ENCODE measurements around the gene PIAS1. TPM values are rescaled to one million over a fixed set of nuclear protein-coding genes. Genes with fewer than 3 reads are reported as not detected.
"Not testable (repeated sequence)": the region's sequence is repeated elsewhere in the genome, so short reads cannot be mapped to it uniquely, and the experiment has no call there.

The PIAS1 gene
- polyA plus RNA-seq, 1 donor = 46.5 TPM

DNA sequence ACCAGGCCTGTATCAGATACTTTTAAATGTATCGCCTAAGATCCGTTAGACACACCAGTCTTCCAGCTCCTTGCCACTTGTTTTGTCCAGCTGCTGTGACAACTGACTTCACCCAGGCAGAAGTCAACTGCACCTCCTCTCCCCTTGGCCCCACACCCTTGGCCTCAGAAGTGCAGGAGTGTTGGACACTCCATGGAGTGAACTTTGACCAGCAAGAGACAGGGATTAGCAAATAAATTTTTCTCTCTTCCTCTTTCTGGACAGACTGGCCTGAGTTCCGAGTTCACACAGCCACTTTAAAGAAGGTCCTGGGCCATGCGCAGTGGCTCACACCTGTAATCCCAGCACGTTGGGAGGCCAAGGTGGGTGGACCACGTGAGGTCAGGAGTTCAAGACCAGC lies 178.3 kb downstream of the PIAS1 start:
- Histone ChIP-seq H3K4me3 (ENCODE audit: low read length) (no peak overlapping the region), H3K4me1 (ENCODE audit: control insufficient read depth, insufficient read depth, low read length) (peaks cover 55% of the 10 kb centered on the region), H3K9me3 (ENCODE audit: control insufficient read depth, low read depth, low read length) (peaks cover 3% of the 10 kb centered on the region), H3K27ac (ENCODE audit: low read length) (peak overlapping the region; percentile 27), H3K27me3 (ENCODE audit: control insufficient read depth, insufficient read depth, low read length) (no peaks in the 10 kb centered on the region), H3K36me3 (ENCODE audit: control insufficient read depth, insufficient read depth, low read length) (no peaks in the 10 kb centered on the region)
- WGBS (ENCODE audit: insufficient coverage, low lambda C conversion rate) = no CpG with 5 or more reads among the region's 6 CpGs
- peak; percentile 69 to 82 for DNase-seq

GRCh38 chr15:68232937-68233336 lies 178.8 kb downstream of the PIAS1 start:
- Histone ChIP-seq H3K4me3 (ENCODE audit: low read length) (no peak overlapping the region), H3K36me3 (ENCODE audit: control insufficient read depth, insufficient read depth, low read length) (no peaks in the 10 kb centered on the region), H3K9me3 (ENCODE audit: control insufficient read depth, low read depth, low read length) (peaks cover 3% of the 10 kb centered on the region), H3K4me1 (ENCODE audit: control insufficient read depth, insufficient read depth, low read length) (peaks cover 52% of the 10 kb centered on the region), H3K27ac (ENCODE audit: low read length) (peak overlapping the region; percentile 27), H3K27me3 (ENCODE audit: control insufficient read depth, insufficient read depth, low read length) (no peaks in the 10 kb centered on the region)
- DNase-seq = no peak
- WGBS (ENCODE audit: insufficient coverage, low lambda C conversion rate) = no CpG with 5 or more reads among the region's 6 CpGs

GRCh38 chr15:68234060-68234459 lies 179.9 kb downstream of the PIAS1 start:
- H3K27ac ChIP-seq (ENCODE audit: low read length) = peak overlapping the region; percentile 30
- no peaks in the 10 kb centered on the region for H3K27me3 ChIP-seq (ENCODE audit: control insufficient read depth, insufficient read depth, low read length)
- H3K9me3 ChIP-seq (ENCODE audit: control insufficient read depth, low read depth, low read length) = peaks cover under 1% of the 10 kb centered on the region
- no CpG with 5 or more reads among the region's 6 CpGs for WGBS (ENCODE audit: insufficient coverage, low lambda C conversion rate)
- H3K4me3 ChIP-seq (ENCODE audit: low read length) = no peak overlapping the region
- peak; percentile 38 to 53 for DNase-seq
- H3K36me3 ChIP-seq (ENCODE audit: control insufficient read depth, insufficient read depth, low read length) = no peaks in the 10 kb centered on the region
- peaks cover 45% of the 10 kb centered on the region for H3K4me1 ChIP-seq (ENCODE audit: control insufficient read depth, insufficient read depth, low read length)

- DNase-seq; H3K36me3 ChIP-seq (ENCODE audit: control insufficient read depth, insufficient read depth, low read length); H3K9me3 ChIP-seq (ENCODE audit: control insufficient read depth, low read depth, low read length); H3K4me3 ChIP-seq (ENCODE audit: low read length); H3K27me3 ChIP-seq (ENCODE audit: control insufficient read depth, insufficient read depth, low read length): not testable (repeated sequence)
- H3K4me1 ChIP-seq (ENCODE audit: control insufficient read depth, insufficient read depth, low read length) = peaks cover 45% of the 10 kb centered on the region
- peak overlapping the region; percentile 30 for H3K27ac ChIP-seq (ENCODE audit: low read length)
- WGBS (ENCODE audit: insufficient coverage, low lambda C conversion rate) = no CpG with 5 or more reads among the region's 9 CpGs
These were observed 180.4 kb downstream of the PIAS1 start for GRCh38 chr15:68234520-68234919.

- DNase-seq = no peak
- Histone ChIP-seq H3K4me1 (ENCODE audit: control insufficient read depth, insufficient read depth, low read length) (peaks cover 45% of the 10 kb centered on the region), H3K9me3 (ENCODE audit: control insufficient read depth, low read depth, low read length) (no peaks in the 10 kb centered on the region), H3K27me3 (ENCODE audit: control insufficient read depth, insufficient read depth, low read length) (no peaks in the 10 kb centered on the region), H3K27ac (ENCODE audit: low read length) (no peak overlapping the region), H3K4me3 (ENCODE audit: low read length) (no peak overlapping the region), H3K36me3 (ENCODE audit: control insufficient read depth, insufficient read depth, low read length) (no peaks in the 10 kb centered on the region)
- no CpG with 5 or more reads among the region's 4 CpGs for WGBS (ENCODE audit: insufficient coverage, low lambda C conversion rate)
These were observed 180.9 kb downstream of the PIAS1 start for GRCh38 chr15:68235022-68235421.

DNA sequence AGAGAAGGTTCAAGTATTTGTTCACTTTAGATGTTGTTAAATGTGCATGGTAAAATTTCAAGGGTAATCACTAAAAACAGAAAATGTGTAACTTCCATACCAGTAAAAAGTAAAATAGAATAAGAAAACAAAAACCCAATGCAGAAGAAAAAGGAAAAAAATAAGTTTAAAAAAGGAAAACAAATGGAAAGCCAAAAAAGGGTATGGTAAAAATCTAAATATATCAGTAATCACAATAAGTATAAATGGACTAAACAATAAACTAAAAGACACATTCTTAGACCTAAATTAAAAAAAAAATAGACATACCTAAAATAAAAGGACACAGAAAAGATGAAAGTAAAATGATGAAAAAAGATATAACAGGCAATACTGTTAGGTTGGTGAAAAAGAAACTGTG lies 184.9 kb downstream of the PIAS1 start:
- DNase-seq = no peak
- no peak overlapping the region for H3K4me3 ChIP-seq (ENCODE audit: low read length)
- no peaks in the 10 kb centered on the region for H3K36me3 ChIP-seq (ENCODE audit: control insufficient read depth, insufficient read depth, low read length)
- peaks cover 7% of the 10 kb centered on the region for H3K9me3 ChIP-seq (ENCODE audit: control insufficient read depth, low read depth, low read length)
- H3K4me1 ChIP-seq (ENCODE audit: control insufficient read depth, insufficient read depth, low read length) = peaks cover 5% of the 10 kb centered on the region
- H3K27ac ChIP-seq (ENCODE audit: low read length) = no peak overlapping the region
- no peaks in the 10 kb centered on the region for H3K27me3 ChIP-seq (ENCODE audit: control insufficient read depth, insufficient read depth, low read length)

GRCh38 chr15:68241088-68241935 lies 187.2 kb downstream of the PIAS1 start:
- no CpG with 5 or more reads among the region's 5 CpGs for WGBS (ENCODE audit: insufficient coverage, low lambda C conversion rate)

More at GRCh38 chr15:68241088-68241935, 187.2 kb downstream of the PIAS1 start:
- Histone ChIP-seq H3K27ac (ENCODE audit: low read length) (no peak overlapping the region), H3K4me3 (ENCODE audit: low read length) (no peak overlapping the region), H3K4me1 (ENCODE audit: control insufficient read depth, insufficient read depth, low read length) (no peaks in the 10 kb centered on the region), H3K9me3 (ENCODE audit: control insufficient read depth, low read depth, low read length) (peaks cover 18% of the 10 kb centered on the region), H3K36me3 (ENCODE audit: control insufficient read depth, insufficient read depth, low read length) (no peaks in the 10 kb centered on the region), H3K27me3 (ENCODE audit: control insufficient read depth, insufficient read depth, low read length) (no peaks in the 10 kb centered on the region)
- no peak for DNase-seq

Other genes starting within 250 kb of the PIAS1 start
- gene SKOR1, start 228.8 kb upstream of the PIAS1 start, polyA plus RNA-seq = 0.28 TPM
- gene RNU6-1, start 214.3 kb upstream of the PIAS1 start, polyA plus RNA-seq = not detected
- 170 TPM for gene CALML4, start 151.0 kb downstream of the PIAS1 start, polyA plus RNA-seq
- gene CLN6, start 175.4 kb downstream of the PIAS1 start, polyA plus RNA-seq = 52.8 TPM
- 49.3 TPM for gene FEM1B, start 223.4 kb downstream of the PIAS1 start, polyA plus RNA-seq